Measurements from ENCODE around the gene AKAP7. TPM values are rescaled to one million over a fixed set of nuclear protein-coding genes. Genes with fewer than 3 reads are reported as not detected.

Gene AKAP7
- total RNA-seq, 1 experiment from 2014 or later, result 3.1 TPM

GRCh38 chr6:131199568-131200272, 64.5 kb downstream of the AKAP7 start:
- DNase-seq (ENCODE audit: low read depth, low spot score), result peak; percentile 12
- BruUV-seq (replicated peaks), result no TSS peak
- RAD21 ChIA-PET (ENCODE audit: low non-redundant PET in 1 of 2, low total read pairs in 2 of 2, uncharacterized antibody in 2 of 2, unreplicated experiment in 2 of 2), result interaction anchor here in 1 of 2 experiments (1.2 kb wide), 1 partner anchor 334 kb away, joined by 6 read pairs; no protein-coding TSS in a partner anchor
- Histone ChIP-seq H3K9ac (ENCODE audit: low read length) (no peak overlapping the region), H3K27ac (ENCODE audit: low read depth, low read length) (no peak overlapping the region), H3K9me3 (ENCODE audit: control insufficient read depth in 1 of 2, insufficient read depth in 1 of 2, low read depth in 1 of 2, low read length in 2 of 2) (no peaks in the 10 kb centered on the region), H3K27me3 (ENCODE audit: insufficient read depth, low read length) (no peaks in the 10 kb centered on the region), H2AFZ (ENCODE audit: low read depth, low read length, poor library complexity, severe bottlenecking) (no peak overlapping the region), H3K4me2 (ENCODE audit: low read length) (no peak overlapping the region), H3K4me3 (replicated peaks in 1 of 2; ENCODE audit: low read depth in 1 of 2, low read length in 2 of 2) (no peak overlapping the region), H3K4me1 (ENCODE audit: control insufficient read depth in 1 of 2, insufficient read depth in 2 of 2, low read length in 2 of 2) (no peaks in the 10 kb centered on the region), H3K79me2 (ENCODE audit: insufficient read depth, low read length) (no peaks in the 10 kb centered on the region), H4K20me1 (ENCODE audit: insufficient read depth) (no peaks in the 10 kb centered on the region), H3K36me3 (ENCODE audit: control insufficient read depth in 1 of 2, insufficient read depth in 2 of 2, low read length in 2 of 2) (no peaks in the 10 kb centered on the region), H3K9me2 (ENCODE audit: insufficient read depth) (no peaks in the 10 kb centered on the region)
- TF ChIP-seq EGR1 (IDR thresholded peaks at IDR 0.05; ENCODE audit: low read depth) (no peak), TCF7L2 (IDR thresholded peaks at IDR 0.05; ENCODE audit: borderline replicate concordance, extremely low read depth, insufficient read depth, insufficient read length) (no peak), RAD21 (IDR thresholded peaks at IDR 0.05; ENCODE audit: low read depth) (peak; percentile 52)
- TF ChIP-seq, protein P1, sequence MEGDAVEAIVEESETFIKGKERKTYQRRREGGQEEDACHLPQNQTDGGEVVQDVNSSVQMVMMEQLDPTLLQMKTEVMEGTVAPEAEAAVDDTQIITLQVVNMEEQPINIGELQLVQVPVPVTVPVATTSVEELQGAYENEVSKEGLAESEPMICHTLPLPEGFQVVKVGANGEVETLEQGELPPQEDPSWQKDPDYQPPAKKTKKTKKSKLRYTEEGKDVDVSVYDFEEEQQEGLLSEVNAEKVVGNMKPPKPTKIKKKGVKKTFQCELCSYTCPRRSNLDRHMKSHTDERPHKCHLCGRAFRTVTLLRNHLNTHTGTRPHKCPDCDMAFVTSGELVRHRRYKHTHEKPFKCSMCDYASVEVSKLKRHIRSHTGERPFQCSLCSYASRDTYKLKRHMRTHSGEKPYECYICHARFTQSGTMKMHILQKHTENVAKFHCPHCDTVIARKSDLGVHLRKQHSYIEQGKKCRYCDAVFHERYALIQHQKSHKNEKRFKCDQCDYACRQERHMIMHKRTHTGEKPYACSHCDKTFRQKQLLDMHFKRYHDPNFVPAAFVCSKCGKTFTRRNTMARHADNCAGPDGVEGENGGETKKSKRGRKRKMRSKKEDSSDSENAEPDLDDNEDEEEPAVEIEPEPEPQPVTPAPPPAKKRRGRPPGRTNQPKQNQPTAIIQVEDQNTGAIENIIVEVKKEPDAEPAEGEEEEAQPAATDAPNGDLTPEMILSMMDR (IDR thresholded peaks at IDR 0.05 in 2 of 3, conservative IDR thresholded peaks at IDR 0.05 in 1 of 3; ENCODE audit: borderline replicate concordance in 1 of 3, insufficient read depth in 1 of 3, low read depth in 2 of 3, low read length in 2 of 3), result peak; percentile 31 to 50 (median 42); a peak in 3 of 6 replicates
- POLR2A ChIA-PET, result no interaction called here
- CTCF ChIA-PET, result interaction anchor here (1.4 kb wide), 1 partner anchor 335 kb away, joined by 4 read pairs; no protein-coding TSS in a partner anchor
- ATAC-seq, result peak; percentile 75
- intact Hi-C loops (cut with micrococcal nuclease), result loop anchor here (1.0 kb wide), 1 partner anchor 335 kb away; no protein-coding TSS in a partner anchor
